Germinal center (tissue), 1 donor: ENCODE results near the gene LRRC74B.

Source experiments
- DNase-seq: peaks from one replicate; pipeline ENCODE4 v3.0.0; 2012; ENCODE audit warnings: mixed read lengths, low spot score

LRRC74B gene

DNA sequence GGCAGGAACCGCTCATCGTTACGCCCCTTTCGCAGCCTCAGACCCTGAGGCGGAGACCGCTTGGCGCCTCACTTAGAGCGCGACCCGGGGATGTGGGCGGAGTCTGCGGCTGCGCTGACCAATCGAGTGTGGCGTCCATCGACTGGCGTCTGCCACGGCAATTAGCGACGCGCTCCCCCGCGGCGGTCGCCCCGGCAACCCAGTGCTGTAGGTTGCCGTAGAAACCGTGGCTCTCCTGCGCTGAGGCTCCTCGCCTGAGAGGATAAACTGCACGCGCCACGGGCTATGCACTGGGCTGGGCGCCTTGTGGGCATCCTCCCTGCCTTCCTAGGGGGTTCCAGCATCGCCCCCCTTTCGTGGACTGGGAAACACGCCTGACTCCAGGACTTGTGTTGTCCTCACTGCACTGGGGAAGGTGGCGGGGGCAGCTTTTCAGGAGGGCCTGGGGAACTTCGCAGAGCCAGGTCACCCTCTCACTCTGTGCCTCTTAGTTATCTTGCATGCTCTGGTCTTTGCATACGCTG lies 31.5 kb upstream of the LRRC74B start:
- peak; percentile 93 for DNase-seq

DNA sequence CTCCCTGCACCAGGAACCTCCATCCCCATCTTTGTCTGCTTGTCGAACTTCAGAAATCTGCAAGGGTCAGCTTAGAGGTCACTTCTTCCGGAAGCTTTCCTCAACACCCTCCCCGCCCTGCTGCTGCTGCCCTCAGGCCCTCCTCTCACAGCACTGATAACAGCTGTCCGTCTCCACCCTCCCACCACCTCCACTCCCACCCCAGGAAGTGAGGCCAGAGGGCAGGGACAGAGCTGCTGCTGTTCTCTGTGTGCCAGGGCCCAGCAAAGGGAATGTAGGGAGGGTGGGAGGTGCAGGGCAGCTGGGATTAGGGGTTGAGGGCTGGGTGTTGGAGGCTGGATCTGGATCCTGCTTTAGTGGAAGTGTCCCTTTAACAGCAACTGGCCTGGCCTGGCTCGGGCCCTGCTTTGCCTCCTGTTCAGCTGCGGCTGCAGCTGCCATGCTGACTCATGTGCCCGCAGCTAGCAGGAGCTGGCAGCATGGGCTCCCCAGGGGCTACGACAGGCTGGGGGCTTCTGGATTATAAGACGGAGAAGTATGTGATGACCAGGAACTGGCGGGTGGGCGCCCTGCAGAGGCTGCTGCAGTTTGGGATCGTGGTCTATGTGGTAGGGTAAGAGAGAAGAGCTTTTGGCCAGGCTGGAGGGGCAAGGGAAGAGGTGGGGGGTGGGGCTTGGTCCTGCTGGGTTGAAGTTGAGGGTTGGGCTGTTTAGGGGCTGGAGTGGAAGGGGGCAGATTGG lies 30.9 kb upstream of the LRRC74B start, which contains the start of gene P2RX6:
Gene P2RX6 (plus strand): TSS at position 440 of the 740 bp plus-strand sequence. CDS start 10 bp downstream, at position 450.
- DNase-seq = no peak

DNA sequence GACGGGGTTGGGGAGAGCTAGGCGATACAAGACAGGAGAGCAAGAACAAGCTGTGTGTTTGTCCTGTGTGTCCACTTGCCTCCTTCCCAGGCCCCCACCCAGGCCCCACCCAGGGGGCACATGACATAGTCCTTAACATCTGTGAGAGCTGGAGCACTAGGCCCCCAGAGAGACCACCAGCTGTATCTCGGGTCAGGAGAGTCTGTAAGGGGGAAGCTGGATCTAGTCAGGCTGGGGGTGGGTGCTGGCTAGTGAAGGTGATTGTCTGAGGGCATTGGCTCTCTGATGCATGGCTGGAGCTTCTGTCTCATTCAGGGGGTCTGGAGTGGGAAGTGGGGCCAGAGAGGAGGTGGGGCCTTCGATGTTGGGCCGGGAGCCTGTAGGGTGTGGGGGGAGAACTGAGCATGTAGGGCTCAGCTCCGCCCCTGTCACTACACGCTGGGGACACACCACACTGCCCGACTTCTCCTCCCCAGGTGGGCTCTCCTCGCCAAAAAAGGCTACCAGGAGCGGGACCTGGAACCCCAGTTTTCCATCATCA lies 30.2 kb upstream of the LRRC74B start:
- no peak for DNase-seq

DNA sequence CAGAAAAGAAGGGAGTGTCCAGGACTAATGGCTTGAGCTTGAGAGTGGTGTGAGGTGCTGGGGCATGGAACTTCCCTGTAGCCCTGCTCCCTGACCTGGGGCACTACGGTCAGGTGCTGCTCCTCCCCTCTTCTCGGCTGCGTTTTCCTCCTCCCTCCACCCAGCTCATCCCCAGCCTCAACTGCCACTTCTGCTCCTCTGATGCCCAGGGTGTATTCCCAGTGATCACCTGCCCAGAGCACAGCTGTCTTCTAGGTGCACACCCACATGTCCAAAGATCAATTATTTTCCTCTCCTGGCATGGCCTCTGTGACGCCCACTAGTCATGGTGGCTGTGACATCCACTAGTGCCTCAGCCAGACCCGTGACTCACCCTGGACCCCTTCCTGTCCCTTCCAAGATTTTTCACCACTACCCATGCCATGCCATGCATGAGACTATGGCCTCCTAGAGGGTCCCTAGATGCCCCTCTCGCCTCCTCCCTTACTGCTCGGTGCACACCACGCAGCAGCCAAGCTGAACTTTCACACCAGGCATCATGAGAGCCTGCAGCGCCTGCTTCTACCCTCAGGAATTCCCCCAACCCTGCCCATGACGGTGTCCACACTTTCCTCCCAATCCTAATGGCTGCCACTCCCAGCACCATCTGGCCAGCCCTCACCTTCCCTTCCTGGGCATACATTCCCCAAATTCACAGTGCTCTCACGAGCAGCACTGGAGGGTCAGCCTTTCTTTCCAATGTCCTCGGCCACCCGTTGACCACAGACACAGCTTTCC lies 28.9 kb upstream of the LRRC74B start:
- DNase-seq = no peak

DNA sequence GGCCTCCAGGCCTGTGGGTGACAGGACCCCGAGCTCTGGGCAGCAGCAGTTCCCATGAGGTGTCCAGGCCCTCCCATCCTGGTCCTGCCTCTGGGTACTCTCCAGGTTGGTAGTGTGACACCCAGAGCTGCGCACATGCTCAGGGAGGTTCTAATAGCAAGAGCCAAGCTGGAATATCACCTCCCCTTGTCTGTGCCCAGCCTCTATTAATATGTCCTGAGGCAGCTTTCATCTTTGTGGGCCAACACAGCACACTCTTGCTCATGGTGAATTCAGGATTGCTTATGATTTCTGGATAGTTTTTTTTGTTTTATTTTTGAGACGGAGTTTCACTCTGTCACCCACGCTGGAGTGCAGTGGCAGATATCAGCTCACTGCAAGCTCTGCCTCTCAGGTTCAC lies 27.4 kb upstream of the LRRC74B start:
- no peak for DNase-seq

DNA sequence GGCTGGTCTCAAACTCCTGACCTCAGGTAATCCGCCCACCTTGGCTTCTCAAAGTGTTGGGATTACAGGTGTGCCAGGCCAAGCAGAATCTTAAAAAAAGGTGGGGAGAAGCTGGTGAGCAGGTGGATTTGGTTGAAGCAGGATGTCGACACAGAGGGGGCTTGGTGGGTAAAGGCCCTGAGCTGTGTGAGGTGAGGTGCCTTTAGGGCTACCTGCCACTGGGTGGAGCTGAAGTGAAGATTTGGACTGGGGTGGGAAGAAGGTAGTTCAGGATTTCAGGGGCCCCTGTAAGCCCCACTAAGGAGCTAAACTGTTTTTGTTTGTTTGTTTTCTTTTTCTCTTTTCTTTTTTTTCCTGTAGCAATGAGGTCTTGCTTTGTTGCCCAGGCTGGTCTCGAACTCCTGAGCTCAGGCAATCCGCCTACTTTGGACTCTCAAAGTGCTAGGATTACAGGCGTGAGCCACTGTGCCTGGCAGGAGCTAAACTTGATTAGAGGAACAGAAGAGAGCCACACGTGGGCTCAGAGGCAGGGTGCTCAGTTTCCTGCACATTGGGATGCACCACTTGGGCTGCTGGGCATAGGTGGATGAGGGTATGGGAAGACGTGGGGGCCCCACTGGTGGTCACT lies 24.8 kb upstream of the LRRC74B start:
- DNase-seq = peak; percentile 69

DNA sequence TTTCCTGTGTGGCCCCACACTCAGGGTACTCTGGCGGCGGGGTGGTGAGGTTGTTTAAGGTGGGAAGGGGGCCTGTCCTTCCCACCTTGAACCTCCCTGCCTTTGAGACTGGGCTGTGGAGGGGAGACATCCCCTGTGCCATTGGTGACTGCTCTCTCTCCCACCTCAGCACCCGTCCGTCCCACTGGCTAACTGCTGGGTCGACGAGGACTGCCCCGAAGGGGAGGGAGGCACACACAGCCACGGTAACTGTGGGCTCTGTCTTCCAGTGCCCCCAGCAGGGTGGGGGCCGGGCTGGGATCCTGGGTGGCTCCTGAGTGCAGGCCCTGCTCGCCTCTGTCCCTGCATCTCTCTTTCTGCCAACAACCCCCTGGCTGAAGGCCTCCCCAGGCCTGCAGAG lies 23.2 kb upstream of the LRRC74B start:
- no peak for DNase-seq

DNA sequence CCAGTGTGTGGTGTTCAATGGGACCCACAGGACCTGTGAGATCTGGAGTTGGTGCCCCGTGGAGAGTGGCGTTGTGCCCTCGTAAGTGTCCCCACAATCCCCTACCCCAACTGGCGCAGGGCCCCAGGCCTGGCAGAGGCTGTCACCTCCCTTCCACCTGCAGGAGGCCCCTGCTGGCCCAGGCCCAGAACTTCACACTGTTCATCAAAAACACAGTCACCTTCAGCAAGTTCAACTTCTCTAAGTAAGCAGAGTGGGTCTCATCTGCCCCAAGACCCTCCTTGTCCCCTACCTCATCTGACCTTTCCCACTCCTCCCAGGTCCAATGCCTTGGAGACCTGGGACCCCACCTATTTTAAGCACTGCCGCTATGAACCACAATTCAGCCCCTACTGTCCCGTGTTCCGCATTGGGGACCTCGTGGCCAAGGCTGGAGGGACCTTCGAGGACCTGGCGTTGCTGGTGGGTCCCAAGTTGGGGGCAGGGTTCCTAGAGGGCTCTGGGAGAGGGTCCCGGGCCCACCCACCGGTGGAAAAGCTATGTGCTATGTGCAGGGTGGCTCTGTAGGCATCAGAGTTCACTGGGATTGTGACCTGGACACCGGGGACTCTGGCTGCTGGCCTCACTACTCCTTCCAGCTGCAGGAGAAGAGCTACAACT lies 22.7 kb upstream of the LRRC74B start:
- DNase-seq = no peak

DNA sequence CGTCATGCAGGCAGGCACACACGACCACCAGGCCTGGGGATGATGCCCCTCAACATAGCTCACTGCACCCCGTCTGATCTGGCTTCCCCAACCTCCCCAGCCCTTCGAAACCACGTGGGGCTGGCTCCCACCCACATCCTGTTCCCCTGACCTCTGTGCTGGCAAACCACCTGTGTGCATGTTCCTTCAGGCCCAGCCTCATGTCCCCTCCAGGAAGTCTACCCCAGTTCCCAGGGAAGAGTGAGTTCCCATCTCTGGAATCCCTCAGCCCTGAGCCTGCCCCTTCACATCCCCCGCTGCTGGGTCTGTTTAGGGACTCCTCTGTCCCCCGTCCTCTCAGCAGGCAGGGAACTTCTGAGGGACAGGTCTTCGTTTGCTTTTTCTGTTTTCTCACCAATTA lies 20.5 kb upstream of the LRRC74B start:
- no peak for DNase-seq

DNA sequence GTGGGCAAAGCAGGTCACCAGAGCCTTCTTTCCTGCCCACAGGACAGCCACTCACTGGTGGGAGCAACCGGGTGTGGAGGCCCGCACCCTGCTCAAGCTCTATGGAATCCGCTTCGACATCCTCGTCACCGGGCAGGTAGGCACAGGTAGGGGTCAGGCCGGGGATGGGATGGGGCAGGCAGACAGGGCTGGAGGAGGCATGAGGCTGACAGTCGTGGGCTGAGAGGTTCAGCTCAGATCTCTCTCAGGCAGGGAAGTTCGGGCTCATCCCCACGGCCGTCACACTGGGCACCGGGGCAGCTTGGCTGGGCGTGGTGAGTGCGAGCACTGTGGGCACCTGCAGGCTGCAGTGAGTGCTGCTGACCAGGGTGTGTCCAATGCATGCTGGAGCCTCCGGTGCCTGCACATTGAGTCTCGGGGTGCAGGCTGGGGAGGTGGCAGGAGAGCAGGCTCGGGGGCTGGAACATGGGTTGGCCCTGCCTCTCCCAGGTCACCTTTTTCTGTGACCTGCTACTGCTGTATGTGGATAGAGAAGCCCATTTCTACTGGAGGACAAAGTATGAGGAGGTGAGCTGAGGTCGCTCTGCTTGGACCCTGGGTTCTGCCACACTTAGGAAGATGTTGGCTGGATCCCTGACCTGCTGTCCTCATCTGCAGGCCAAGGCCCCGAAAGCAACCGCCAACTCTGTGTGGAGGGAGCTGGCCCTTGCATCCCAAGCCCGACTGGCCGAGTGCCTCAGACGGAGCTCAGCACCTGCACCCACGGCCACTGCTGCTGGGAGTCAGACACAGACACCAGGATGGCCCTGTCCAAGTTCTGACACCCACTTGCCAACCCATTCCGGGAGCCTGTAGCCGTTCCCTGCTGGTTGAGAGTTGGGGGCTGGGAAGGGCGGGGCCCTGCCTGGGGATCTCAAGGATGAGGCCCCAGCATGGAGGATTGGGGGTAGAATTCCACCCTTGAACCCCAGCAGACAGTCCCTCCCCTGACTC lies 19.7 kb upstream of the LRRC74B start:
- DNase-seq = no peak

DNA sequence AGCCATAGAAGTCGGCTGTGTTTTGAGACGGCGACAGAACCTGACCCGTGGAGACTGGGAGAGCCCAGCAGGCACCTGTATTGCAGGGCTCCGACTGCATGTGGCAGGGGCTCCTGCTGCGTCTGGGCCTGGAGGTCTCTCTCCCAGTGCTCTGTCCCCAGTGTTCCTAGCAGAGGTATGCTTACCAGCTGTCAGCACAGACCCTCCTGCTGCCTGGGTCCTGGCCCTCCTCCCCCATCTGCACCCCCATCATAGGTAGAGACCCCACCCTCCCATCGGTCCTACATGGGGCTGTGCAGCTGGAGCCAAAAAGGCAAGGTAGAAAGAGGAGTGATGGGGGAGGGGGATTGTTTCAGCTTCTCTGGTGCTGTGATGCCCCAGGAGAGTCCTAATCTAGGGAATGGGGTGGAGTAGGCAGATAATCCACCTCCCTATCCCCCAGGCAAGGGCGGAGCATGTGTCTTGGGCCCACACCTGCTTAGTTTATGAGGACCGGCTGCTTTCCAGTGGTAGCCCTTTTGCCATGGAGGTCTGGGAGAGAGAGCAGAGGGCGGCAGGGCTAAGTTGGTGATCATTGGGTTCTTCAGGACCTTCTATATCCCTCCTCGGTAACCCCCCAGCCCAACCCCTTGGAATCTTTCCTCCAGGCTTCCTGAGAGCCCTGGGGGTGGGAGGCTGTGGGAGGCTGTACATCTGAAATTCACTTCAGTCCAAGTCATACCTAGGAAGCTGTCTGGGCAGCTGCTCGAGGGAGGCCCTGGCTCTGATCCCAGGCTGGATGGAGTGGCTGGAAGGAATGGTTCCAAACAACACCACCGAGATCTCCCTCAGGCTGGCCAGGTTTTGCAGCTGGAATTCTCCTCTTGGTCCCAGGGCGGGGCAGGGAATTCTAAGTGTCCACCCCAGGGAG lies 18.7 kb upstream of the LRRC74B start:
- no peak for DNase-seq

DNA sequence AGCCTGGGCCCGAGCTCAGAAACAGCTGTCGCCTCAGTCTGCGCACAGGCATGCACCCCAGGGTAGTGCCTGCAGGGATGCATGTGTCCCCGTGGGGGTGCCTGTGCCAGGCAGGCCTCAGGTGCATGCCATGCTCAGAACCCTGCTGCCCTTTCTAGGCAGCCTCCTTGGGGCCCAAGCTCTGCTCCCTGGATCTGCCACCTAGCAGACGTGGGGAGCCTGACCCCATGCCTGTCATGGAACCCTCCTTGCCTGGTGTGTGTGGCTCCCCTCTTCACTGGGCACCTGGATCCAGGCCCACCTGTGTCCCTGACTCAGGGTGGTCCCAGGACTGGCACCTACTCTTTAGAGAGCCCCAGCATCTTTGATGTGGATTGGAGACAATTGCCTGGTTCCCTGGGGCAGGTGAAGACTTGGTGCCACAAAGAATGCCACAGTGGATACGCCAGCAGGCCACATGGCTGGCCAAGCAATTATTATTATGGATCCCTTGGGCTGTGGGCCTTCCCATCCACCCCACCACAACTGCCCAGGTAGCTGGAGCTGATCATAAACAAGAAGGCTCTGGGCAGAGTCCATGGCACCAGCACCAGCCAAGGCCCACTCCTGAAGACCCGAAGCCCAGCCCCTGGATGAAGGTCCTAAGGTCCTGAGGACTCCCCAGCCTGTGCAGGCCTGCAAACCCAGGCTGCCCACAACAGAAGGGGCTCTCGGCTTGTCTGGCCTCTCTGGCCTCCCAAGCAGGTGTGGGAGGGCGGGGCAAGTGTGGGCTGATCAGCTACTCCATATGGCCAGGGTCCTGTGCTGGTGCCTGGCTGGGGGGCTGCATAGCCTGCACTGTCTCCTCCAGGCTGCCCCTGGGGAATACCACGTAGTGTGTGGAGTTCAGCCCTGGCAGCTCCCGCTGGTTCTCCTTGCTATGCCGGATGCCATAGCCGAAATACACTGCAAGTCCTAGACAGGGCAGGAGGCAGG lies 17.2 kb upstream of the LRRC74B start:
- DNase-seq = no peak

DNA sequence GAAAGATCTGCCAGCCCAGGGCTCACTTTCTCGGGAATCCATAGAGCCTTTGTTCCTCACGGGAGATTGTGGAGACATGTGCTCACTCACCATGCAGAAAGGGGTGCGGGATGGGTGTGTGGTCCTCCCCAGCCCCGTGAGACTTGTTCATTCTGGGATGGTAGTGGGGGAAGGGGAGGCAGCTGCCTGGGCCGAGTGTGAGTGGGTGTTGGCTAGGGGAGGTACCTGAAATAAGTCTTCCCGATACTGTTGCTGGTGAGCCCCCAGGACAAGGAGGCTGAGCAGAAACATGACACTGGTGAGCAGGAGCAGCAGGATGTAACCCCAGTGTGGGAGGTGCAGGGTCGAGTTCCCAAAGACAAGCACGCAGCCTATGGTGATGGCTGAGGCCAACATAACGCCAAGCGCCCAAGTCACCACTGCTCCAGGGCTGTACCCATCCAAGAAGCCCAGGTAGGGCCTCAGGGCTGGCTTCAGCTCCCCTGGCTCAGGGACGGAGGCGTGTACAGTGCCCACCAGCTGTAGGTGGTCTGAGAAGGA lies 16.2 kb upstream of the LRRC74B start:
- DNase-seq = no peak

DNA sequence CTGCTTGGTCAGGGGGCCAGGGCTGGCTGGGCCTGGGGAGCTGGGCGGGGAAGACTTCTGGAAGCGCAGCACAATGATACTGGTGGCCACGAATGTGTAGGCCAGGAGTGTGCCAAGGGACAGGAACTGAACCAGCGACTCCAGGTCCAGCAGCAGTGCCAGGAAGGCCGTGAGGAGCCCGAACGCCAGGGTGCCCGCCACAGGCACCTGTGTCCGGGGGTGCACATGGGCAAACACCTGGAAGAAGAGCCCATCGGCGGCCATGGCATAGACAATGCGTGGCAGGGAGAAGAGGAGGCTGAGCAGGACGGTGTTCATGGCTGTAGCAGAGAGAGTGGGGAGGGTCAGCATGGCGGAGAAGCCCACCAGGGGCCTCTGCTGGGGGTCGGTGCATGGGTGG lies 15.7 kb upstream of the LRRC74B start:
- DNase-seq = no peak

DNA sequence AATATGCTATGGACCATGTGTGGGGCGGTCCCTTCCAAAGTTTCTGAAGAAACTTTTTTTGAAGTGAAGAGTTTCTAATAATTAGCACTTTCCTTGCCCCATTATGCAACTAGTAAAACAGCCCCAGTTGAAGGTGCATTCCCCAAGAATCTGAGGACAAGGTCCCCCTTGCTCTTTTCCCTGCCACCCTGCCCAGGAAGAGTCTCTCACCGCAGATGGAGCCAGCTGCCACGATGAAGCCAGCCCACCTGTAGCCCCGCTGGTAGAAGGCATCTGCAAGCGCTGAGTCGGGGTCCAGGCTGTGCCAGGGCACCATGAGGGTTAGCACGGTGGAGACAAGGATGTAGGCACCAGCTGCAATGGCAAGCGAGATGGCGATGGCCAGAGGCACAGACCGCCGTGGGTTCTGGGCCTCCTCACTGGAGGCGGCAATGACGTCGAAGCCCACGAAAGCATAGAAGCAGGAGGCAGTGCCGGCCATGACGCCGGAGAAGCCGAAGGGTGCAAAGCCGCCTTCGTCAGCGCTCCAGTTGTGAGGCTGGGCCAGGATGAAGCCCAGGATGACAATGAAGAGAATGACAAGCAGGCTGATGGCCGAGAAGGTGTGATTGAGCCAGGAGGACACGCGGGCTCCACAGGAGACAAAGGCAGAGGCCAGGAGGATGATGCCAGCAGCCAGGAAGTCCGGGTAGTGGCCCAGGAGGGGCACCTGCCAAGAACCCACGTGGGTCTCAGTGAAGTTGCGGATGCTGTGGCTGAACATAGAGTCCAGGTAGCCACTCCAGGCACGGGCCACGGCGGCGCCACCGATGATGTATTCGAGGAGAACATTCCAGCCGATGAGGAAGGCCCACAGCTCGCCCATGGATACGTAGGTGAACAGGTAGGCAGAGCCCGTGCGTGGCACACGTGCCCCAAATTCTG lies 14.9 kb upstream of the LRRC74B start:
- DNase-seq = no peak

DNA sequence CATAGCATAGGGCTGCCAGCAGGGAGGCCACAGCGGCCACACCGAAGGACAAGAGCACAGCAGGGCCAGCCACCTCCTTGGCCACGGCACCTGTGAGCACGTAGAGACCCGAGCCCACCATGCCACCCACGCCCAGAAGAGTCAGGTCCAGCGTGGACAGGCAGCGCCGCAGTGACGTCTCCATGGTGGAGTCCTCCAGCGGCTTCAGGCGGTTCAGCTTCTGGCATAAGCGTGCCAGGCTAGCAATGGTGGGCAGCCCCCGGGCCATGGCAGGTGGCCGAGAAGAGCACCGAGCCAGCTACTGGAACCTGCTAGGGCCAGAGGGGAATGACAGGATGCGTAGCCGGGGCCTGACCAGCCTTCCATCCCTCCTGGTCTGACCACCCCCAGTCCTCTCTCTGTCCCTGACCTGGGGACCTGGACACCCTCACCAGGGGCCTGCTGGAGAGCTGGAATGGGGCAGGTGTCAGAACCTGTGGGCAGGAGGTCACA lies 14.2 kb upstream of the LRRC74B start:
- no peak for DNase-seq
